Measurements from ENCODE around the gene KIAA1755. TPM values are rescaled to one million over a fixed set of nuclear protein-coding genes. Genes with fewer than 3 reads are reported as not detected.

Gene KIAA1755
- polyA plus RNA-seq, 12 donors = 7.1 to 15.1 (median 9.4) TPM; not detected in 1

GRCh38 chr20:38205001-38205400, 55.5 kb downstream of the KIAA1755 start:
- DNase-seq = no peak

GRCh38 chr20:38203981-38204357, 56.6 kb downstream of the KIAA1755 start:
- DNase-seq = no peak

- DNase-seq = no peak
These were observed 57.1 kb downstream of the KIAA1755 start for GRCh38 chr20:38203337-38203980.

GRCh38 chr20:38202982-38203293, 57.6 kb downstream of the KIAA1755 start:
- DNase-seq = no peak

- DNase-seq = no peak
These were observed 58.2 kb downstream of the KIAA1755 start for GRCh38 chr20:38202153-38202981.

- no peak for DNase-seq
These were observed 59.2 kb downstream of the KIAA1755 start for GRCh38 chr20:38201356-38201755.

- no peak for DNase-seq
These were observed 59.9 kb downstream of the KIAA1755 start for GRCh38 chr20:38200646-38201045.

- no peak for DNase-seq
These were observed 60.8 kb downstream of the KIAA1755 start for GRCh38 chr20:38199501-38200390.

- DNase-seq = no peak
These were observed 62.2 kb downstream of the KIAA1755 start for GRCh38 chr20:38198238-38198861.

- DNase-seq = no peak
These were observed 62.9 kb downstream of the KIAA1755 start for GRCh38 chr20:38197619-38198018.

- DNase-seq = no peak
These were observed 63.3 kb downstream of the KIAA1755 start for GRCh38 chr20:38197217-38197616.

GRCh38 chr20:38196592-38196991, 63.9 kb downstream of the KIAA1755 start:
- DNase-seq = no peak

GRCh38 chr20:38196076-38196475, 64.5 kb downstream of the KIAA1755 start:
- no peak for DNase-seq

GRCh38 chr20:38195521-38195920, 65.0 kb downstream of the KIAA1755 start:
- no peak for DNase-seq

- DNase-seq = no peak
These were observed 65.5 kb downstream of the KIAA1755 start for GRCh38 chr20:38194971-38195504.

- DNase-seq = no peak
These were observed 66.9 kb downstream of the KIAA1755 start for GRCh38 chr20:38193586-38194105.

- no peak for DNase-seq
These were observed 68.1 kb downstream of the KIAA1755 start for GRCh38 chr20:38192323-38192885.

- DNase-seq = no peak
These were observed 68.9 kb downstream of the KIAA1755 start for GRCh38 chr20:38191654-38192053.

GRCh38 chr20:38190936-38191371, 69.6 kb downstream of the KIAA1755 start:
- DNase-seq = no peak

- no peak for DNase-seq
These were observed 70.4 kb downstream of the KIAA1755 start for GRCh38 chr20:38190166-38190565.

- DNase-seq = no peak
These were observed 73.0 kb downstream of the KIAA1755 start for GRCh38 chr20:38187517-38187916.

Measured in muscle of arm (tissue), 12 donors.